OCI-LY3 (cell line): ENCODE results near the gene PAPSS2.

Source experiments
- EZH2phosphoT487 ChIP-seq: fragments of 200-600 bp; shearing (Covaris generic); IDR thresholded peaks from 2 replicates; pipeline ENCODE4 v1.6.1; 2018; ENCODE audit warnings: antibody characterized with exemption, mixed run types, low read depth
- TF ChIP-seq, protein P1 (sequence below): fragments of 200-600, 300-600 bp; sonication (generic); IDR thresholded peaks from 2 replicates; pipeline ENCODE4 v1.5.1; 2014; ENCODE audit warnings: antibody characterized with exemption, low read length, low read depth

- TF ChIP-seq, protein P1, sequence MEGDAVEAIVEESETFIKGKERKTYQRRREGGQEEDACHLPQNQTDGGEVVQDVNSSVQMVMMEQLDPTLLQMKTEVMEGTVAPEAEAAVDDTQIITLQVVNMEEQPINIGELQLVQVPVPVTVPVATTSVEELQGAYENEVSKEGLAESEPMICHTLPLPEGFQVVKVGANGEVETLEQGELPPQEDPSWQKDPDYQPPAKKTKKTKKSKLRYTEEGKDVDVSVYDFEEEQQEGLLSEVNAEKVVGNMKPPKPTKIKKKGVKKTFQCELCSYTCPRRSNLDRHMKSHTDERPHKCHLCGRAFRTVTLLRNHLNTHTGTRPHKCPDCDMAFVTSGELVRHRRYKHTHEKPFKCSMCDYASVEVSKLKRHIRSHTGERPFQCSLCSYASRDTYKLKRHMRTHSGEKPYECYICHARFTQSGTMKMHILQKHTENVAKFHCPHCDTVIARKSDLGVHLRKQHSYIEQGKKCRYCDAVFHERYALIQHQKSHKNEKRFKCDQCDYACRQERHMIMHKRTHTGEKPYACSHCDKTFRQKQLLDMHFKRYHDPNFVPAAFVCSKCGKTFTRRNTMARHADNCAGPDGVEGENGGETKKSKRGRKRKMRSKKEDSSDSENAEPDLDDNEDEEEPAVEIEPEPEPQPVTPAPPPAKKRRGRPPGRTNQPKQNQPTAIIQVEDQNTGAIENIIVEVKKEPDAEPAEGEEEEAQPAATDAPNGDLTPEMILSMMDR, result no peak
- TF ChIP-seq EZH2phosphoT487, result no peak
These were observed 63.8 kb downstream of the PAPSS2 start for GRCh38 chr10:87723500-87723899.
